ENCODE data around the gene VWF.
A peak's percentile ranks its signal among the peaks of the same experiment; 100 is the strongest.

Gene VWF

DNA sequence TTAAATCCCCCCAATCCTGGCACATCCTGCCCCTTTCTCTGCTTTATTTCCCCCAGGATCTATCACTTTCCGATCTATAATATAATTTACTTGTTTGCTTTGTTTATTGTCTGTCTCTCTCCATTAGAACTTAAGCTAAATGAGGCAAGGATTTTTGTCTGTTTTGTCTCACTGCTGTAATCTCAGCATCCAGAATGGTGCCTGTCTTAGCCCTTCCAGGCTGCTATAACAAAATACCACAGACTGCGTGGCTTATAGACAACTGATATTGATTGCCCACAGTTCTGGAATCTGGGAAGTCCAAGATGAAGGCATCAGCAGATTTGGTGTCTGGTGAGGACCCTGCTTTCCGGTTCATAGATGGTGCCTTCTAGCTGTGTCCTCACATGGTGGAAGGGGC, 65.2 kb downstream of the VWF start:
- no peak for DNase-seq (ENCODE audit: low read depth in 2 of 2)

DNA sequence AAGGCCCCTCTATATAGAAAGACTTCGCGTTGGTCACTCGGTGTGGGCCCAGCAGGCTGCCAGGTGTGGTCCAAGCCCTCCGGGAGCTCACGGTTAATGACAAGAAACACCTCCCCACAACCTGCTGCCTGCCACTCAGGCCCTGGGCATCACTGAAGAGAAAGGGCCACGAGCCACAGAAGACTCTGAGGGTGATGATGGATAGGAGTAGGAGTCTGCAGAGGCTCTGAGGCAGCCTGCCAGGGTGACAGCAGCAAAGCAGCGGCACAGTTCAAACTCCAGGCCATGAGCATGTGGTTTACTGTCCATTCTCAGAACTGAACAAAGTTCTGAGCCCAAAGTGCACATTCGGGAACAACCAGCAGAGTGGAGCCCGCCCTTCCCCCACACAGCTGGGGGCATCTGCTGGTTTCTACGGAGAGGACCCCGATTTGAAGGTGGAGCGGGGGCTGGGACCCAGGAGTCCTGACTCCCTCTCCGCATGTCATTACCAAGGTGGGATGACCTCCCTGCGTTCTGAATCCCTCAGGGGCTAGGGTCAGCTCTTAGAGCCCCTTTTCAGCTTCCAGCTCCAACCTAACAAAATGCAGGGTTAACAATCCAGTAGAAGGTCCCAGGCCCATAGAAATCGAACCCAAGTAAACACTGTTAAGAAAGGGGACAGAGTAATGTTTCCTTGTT, 65.8 kb downstream of the VWF start:
- no peak for DNase-seq (ENCODE audit: low read depth in 2 of 2)

DNA sequence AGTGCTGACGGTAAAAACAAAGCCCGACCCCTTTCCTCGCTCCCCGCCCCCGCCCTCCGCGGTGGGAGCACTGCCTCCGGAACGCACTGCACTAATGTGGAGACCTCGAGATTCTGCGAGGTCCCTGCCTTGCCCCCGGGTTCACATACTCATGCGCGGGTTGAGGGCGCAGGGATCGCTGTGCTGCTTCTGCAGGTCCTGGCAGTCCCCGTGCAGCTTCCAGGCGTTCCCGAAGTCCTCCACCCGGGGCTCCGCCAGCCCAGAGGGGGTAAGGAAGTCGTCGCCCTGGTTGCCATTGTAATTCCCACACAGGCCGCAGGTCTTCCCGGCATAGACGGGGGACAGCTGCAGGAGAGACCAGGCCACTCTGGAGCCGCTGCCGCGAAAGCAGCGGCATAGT, 66.8 kb downstream of the VWF start:
- no peak for DNase-seq (ENCODE audit: low read depth in 2 of 2)

- peak in 1 of 2 donors; percentile 14 for DNase-seq (ENCODE audit: low read depth in 2 of 2)
Observed at GRCh38 chr12:6056406-6057240, 67.8 kb downstream of the VWF start.

- no peak for DNase-seq (ENCODE audit: low read depth in 2 of 2)
Observed at GRCh38 chr12:6053541-6053940, 70.9 kb downstream of the VWF start.

DNA sequence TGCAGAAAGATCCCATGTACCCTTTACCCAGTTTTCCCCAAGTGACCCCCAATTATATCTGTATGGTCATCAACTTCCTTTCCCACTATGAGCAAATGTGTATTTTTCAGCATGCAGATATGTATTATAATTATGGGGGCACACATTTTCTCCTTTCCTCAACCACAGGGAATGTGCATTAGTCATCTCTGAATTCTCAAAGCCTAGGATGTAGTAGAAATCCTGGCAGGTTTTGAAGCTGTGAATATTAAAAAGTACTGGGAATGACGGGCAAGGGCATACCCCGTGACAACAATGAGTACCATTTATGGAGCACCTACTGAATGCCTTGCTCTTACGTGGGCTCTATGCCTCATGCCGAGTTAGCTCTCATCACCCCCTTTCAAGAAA, 71.5 kb downstream of the VWF start:
- DNase-seq (ENCODE audit: low read depth in 2 of 2) = no peak

DNA sequence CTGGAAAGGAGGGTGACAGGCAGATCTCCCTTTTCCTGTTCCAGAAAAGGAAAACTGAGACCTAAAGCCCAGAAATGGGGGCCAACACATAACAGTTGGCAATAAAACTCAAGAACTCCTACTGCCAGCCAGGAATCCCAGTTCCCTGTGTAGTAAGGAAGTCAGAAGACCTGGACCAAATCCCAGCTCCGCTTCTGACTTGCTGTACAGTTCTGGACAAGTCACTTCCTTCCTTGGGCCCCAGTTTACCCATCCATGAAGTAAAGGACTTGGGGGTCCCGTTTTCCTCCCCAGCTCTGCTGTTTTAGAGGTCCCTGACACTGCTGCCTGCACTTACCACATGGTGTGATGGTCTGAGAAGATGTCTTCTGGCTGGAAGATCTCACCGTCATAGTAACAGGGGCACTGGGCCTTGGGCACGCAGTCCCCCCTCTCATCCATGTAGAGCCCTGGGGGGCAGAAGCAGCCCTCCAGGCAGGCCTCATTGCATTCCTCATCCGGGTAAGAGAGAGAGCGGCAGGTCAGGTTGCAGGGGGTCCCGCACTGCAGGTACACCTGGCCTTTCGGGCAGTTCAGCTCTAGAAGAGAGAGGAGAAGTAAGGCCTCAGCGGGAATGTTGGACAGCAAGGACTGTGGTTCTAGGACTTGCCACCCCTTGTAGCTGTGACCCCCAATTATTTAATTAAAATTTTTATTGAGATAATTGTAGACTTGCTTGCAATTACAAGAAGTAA, 72.1 kb downstream of the VWF start:
- no peak for DNase-seq (ENCODE audit: low read depth in 2 of 2)

GRCh38 chr12:6049992-6050391, 74.5 kb downstream of the VWF start:
- no peak for DNase-seq (ENCODE audit: low read depth in 2 of 2)

DNA sequence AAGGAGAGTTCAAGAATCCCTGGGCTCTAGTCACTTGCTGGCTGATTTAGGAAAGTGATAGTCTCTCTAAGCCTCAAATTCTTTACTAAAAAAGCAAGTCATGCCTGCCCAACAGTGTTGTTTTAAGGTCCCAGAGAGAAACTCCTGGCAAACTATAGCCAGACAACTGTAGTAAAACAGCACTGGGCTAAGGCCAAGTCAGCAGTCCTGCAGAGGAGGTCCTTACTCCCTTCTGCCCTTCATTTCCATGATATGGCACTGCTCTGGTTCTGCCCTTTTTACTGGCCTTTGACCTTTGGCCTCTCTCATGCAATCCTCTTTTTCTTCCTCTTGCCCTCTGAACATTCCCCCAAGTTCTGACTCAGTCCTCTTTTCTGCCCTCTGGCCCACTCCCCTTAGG, 74.9 kb downstream of the VWF start:
- DNase-seq (ENCODE audit: low read depth in 2 of 2) = no peak

- no peak for DNase-seq (ENCODE audit: low read depth in 2 of 2)
Observed at GRCh38 chr12:6047249-6048237, 76.9 kb downstream of the VWF start.

DNA sequence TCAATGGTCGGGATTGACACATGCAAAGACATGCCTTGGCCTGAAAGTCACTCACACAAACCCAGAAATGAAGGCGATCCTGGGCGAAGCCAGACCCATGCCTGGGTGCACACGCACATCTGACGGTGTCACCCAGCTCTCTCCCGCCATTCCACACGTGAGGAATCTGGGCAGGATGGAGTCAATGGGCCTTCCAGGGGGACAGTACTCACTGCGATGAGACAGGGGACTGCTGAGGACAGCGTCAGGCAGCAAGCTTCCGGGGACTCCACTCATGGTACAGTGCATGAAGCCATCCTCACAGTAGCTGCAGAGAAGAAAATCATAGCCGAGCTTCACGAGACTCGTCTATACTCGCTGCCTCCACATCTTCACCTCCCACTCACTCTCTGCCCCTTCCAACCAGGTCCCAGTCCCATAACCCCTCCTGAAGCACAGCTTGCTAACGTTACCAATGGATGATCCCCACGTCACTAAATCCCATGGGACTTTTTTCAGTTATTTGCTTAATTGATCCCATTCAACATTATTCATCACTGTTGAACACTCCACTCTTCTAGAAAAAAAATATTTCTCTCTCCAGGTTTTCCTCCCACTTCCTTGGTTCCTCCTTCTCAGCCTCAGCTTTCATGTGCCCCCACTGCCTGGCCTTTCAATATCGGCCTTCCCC, 77.8 kb downstream of the VWF start:
- no peak for DNase-seq (ENCODE audit: low read depth in 2 of 2)

- DNase-seq (ENCODE audit: low read depth in 2 of 2) = no peak
Observed at GRCh38 chr12:6045438-6045837, 79.0 kb downstream of the VWF start.

- no peak for DNase-seq (ENCODE audit: low read depth in 2 of 2)
Observed at GRCh38 chr12:6044082-6044481, 80.4 kb downstream of the VWF start.

DNA sequence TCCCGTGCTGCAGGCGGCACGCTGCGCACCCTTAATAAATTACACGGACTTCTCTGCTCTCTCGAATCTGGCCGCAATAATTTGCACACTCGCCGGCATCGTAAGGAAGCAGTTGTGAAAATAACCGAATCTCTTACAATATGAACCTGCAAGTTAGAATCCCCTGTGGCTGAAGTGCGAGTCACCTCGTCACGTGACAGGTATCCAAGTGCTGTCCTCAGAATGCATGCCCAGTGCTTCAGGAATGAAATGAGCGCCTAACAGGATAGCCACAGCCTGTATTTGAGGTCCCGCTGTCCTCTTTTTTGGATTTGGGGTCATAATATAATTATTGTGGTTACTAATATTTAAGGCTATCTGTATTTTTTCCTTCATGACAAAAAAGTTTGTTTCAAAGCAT, 82.0 kb downstream of the VWF start:
- no peak for DNase-seq (ENCODE audit: low read depth in 2 of 2)

- no peak for DNase-seq (ENCODE audit: low read depth in 2 of 2)
Observed at GRCh38 chr12:6041891-6042290, 82.6 kb downstream of the VWF start.

DNA sequence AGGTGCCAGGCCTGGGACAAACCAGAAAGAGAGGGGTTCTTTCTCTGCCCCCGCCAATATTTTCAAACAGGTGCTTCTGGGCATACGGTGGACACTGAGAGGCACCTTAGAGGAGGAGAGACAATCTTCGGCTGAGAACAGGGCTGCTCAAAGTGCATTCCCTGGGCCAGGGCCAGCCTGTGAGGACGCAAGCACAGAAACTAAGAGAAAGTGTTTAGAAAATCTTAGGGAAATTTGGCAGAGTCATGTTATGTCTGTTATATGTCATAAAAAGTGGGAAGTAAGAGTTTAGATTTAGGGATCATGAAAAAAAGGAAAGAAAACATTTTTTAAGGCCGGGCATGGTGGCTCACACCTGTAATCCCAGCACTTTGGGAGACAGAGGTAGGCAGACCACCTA, 83.7 kb downstream of the VWF start:
- no peak for DNase-seq (ENCODE audit: low read depth in 2 of 2)

- peak; percentile 4 to 20 for DNase-seq (ENCODE audit: low read depth in 2 of 2)
Observed at GRCh38 chr12:6039894-6040601, 84.4 kb downstream of the VWF start.

GRCh38 chr12:6038160-6038559, 86.3 kb downstream of the VWF start:
- DNase-seq (ENCODE audit: low read depth in 2 of 2) = no peak

GRCh38 chr12:6037459-6037858, 87.0 kb downstream of the VWF start:
- no peak for DNase-seq (ENCODE audit: low read depth in 2 of 2)

GRCh38 chr12:6036509-6036908, 88.0 kb downstream of the VWF start:
- no peak for DNase-seq (ENCODE audit: low read depth in 2 of 2)

Measured in stimulated activated CD8-positive, alpha-beta memory T cell treated with anti-CD3 and anti-CD28 coated beads, Interleukin-2, amount 100 ng/mL, for 1 hour (primary cell).